Measurements from ENCODE around the gene GABRG1.

GABRG1 gene

DNA sequence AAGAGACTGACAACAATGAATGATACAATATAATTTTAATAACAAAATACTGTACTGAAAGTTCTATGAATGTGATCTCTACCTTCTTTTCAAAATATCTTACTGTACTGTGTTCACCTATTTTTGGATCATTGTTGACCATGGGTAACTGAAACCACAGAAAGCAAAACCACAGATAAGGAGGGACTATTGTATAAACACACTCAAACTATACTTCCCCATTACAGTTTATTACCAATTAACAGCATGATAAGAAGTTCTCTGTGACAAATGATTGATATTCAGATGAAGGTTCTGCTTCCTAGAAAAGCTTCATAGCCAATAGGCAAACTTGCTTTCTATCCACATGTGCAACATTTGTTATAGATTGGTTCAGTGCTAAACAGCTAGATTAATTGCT lies 50.1 kb downstream of the GABRG1 start:
- ChIA-PET POLR2A (ENCODE audit: low non-redundant PET) (no interaction called here), CTCF (no interaction called here)
- no peak overlapping the region for H3K27ac ChIP-seq
- no peak for DNase-seq (ENCODE audit: low spot score)
- TF ChIP-seq, protein P1, sequence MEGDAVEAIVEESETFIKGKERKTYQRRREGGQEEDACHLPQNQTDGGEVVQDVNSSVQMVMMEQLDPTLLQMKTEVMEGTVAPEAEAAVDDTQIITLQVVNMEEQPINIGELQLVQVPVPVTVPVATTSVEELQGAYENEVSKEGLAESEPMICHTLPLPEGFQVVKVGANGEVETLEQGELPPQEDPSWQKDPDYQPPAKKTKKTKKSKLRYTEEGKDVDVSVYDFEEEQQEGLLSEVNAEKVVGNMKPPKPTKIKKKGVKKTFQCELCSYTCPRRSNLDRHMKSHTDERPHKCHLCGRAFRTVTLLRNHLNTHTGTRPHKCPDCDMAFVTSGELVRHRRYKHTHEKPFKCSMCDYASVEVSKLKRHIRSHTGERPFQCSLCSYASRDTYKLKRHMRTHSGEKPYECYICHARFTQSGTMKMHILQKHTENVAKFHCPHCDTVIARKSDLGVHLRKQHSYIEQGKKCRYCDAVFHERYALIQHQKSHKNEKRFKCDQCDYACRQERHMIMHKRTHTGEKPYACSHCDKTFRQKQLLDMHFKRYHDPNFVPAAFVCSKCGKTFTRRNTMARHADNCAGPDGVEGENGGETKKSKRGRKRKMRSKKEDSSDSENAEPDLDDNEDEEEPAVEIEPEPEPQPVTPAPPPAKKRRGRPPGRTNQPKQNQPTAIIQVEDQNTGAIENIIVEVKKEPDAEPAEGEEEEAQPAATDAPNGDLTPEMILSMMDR (conservative IDR thresholded peaks at IDR 0.05; ENCODE audit: low read depth), result no peak

DNA sequence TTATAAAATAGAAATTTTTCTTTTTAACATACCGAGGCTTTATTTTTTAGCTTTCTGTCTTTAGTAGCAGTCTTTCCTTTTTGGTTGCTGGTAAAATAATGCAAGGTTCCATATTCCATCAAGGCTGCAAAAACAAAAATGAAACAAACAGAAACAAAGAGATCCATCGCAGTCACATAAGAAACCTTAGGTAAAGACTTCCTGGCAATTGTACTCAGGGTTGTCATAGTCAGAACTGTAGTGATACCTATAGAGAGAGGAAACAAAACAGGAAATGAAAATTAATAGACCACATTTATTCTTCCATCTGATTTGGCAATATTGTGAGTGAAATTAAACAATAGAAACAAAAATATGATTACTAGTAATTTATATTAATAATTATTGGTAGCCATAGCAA lies 72.5 kb downstream of the GABRG1 start:
- H3K27ac ChIP-seq, result no peak overlapping the region
- ChIA-PET CTCF (no interaction called here), POLR2A (ENCODE audit: low non-redundant PET) (no interaction called here)
- TF ChIP-seq, protein P1 (conservative IDR thresholded peaks at IDR 0.05; ENCODE audit: low read depth), result no peak
- no peak for DNase-seq (ENCODE audit: low spot score)

DNA sequence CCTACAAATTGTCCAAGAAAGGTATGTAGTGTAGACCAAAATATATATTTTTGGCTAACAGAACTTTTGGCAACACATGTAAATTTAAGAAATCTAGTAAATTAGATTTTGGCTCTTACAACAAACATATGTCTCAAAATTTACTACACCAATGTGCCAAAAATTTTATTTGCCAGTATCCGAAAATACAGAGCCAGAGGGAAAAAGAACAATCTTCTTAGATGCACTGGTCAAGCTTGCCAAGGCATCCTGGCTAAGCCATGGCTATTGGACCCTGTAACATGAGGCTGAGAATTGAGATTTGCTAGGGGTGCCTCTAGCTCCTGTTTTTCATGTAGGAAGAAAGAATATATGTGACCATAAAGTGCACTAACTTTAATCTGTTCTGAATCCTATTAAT lies 91.8 kb downstream of the GABRG1 start:
- no peak overlapping the region for H3K27ac ChIP-seq
- CTCF ChIA-PET, result no interaction called here
- POLR2A ChIA-PET (ENCODE audit: low non-redundant PET), result no interaction called here
- TF ChIP-seq, protein P1 (conservative IDR thresholded peaks at IDR 0.05; ENCODE audit: low read depth), result no peak
- DNase-seq (ENCODE audit: low spot score), result no peak

DNA sequence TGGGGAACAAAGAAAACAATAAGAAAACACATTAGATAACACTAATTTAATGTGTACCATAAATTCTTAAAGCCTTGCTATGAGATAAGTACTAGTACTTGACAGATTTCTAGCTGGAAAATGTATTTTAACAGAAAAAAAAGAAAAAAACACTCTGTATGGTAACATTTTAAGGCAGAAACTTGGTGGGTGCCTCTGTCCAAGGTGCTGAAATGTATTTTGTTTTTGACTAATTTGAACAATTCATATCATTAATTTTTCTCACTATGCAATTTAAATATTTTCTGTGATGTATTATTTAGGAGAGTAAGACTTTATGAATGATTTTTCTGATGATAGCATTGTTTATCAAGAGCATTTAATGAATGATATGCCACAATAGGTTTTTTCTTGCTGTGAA lies 107.5 kb downstream of the GABRG1 start:
- TF ChIP-seq, protein P1 (conservative IDR thresholded peaks at IDR 0.05; ENCODE audit: low read depth), result no peak
- H3K27ac ChIP-seq, result no peak overlapping the region
- CTCF ChIA-PET, result interaction anchor here (0.6 kb wide), 2 partner anchors 667 to 1521 kb away, joined by 3 to 4 read pairs; no protein-coding TSS in a partner anchor
- POLR2A ChIA-PET (ENCODE audit: low non-redundant PET), result no interaction called here
- DNase-seq (ENCODE audit: low spot score), result no peak

DNA sequence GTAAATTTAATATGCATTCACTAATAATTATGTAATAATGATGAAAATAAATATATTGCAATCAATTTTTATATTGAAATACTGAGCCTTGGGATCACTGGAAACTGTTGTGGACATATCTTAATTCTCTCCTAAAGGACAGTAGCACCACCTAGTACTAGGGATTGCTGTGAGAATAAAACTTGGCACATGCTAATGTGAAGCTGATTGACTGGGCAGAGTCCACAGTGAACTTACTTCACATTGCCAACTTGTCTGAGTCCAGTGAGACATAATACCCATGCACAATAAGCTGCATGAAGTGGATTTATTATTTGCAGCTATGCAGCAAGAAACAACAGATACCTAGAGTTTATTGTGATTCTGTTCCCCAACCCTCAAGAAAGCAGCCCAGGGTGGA lies 131.1 kb downstream of the GABRG1 start:
- POLR2A ChIA-PET (ENCODE audit: low non-redundant PET), result no interaction called here
- no peak for DNase-seq (ENCODE audit: low spot score)
- no peak overlapping the region for H3K27ac ChIP-seq
- TF ChIP-seq, protein P1 (conservative IDR thresholded peaks at IDR 0.05; ENCODE audit: low read depth), result no peak
- CTCF ChIA-PET, result interaction anchor here (0.6 kb wide), 1 partner anchor 101 kb away, joined by 4 read pairs; no protein-coding TSS in a partner anchor

DNA sequence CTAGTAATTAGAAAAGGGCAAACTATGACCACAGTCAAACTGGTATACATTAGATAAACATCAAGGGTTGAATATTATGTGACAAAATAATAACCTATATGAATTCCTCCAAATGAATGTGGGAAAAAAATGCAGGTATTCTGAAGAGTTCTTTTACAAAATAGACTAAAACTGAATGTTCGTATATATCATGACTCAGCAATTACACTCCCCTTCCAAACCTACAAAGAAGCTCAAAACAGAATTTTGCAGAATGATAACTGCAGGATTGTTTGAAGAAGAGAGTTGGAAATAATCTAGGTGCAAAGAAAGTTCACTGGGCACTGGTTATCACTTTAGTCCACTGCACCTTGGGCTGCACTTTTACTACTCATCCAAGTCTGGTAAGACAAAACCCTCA lies 134.1 kb downstream of the GABRG1 start:
- H3K27ac ChIP-seq, result no peak overlapping the region
- TF ChIP-seq, protein P1 (conservative IDR thresholded peaks at IDR 0.05; ENCODE audit: low read depth), result no peak
- POLR2A ChIA-PET (ENCODE audit: low non-redundant PET), result no interaction called here
- no peak for DNase-seq (ENCODE audit: low spot score)
- CTCF ChIA-PET, result no interaction called here

DNA sequence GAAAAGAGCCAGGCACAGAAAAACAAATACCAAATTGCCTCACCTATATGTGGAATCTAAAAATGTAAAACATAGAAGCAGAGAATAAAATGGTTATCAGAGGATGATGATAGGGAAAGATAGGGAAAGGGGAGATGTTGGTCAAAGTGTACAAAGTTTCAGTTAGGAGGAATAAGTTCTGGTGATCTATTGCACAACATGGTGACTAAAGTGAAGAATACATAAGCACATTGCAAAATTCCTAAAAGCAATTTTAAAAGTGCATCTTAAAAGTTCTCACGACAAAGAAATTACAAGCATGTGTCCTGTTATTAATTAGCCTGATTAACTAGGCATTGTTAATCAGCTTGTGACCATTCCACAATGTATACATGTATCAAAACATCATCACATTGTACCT lies 136.0 kb downstream of the GABRG1 start:
- TF ChIP-seq, protein P1 (conservative IDR thresholded peaks at IDR 0.05; ENCODE audit: low read depth), result no peak
- no peak overlapping the region for H3K27ac ChIP-seq
- CTCF ChIA-PET, result no interaction called here
- no peak for DNase-seq (ENCODE audit: low spot score)
- POLR2A ChIA-PET (ENCODE audit: low non-redundant PET), result no interaction called here

Measured in RWPE1 (cell line).